K562 (cell line): Measurements from ENCODE around the gene DISP1.

Source experiments
- CXXC5 ChIP-seq: fragments of 250-450 bp; sonication (Bioruptor Pico); IDR thresholded peaks from 2 replicates; pipeline ENCODE4 v1.8.0; 2022; ENCODE audit warnings: inconsistent platforms, mild to moderate bottlenecking, moderate library complexity
- FOXA1 ChIP-seq: fragments of 450-650 bp; IDR thresholded peaks from 2 replicates; pipeline ENCODE4 v1.6.1; 2016; ENCODE audit warnings: mild to moderate bottlenecking, borderline replicate concordance
- GABPA ChIP-seq: fragments of 200-800 bp; sonication (Bioruptor generic); conservative IDR thresholded peaks from 2 replicates; pipeline ENCODE4 v1.6.1; 2016; ENCODE audit warnings: low read depth, missing genetic modification characterization, missing compliant biosample characterization
- MAFK ChIP-seq: IDR thresholded peaks from 2 replicates; pipeline ENCODE4 v1.6.1; 2011; ENCODE audit warnings: low read length, improper control_type of control experiment
- PHF8 ChIP-seq: fragments of 200-600 bp; sonication (generic); IDR thresholded peaks from 2 replicates; pipeline ENCODE4 v1.6.1; 2012; ENCODE audit warnings: mixed run types, mild to moderate bottlenecking, inconsistent platforms, low read length, moderate library complexity, borderline replicate concordance
- POLR2A ChIP-seq: fragments of 450-650 bp; conservative IDR thresholded peaks from 2 replicates; pipeline ENCODE4 v1.6.1; 2016
- SIRT6 ChIP-seq: IDR thresholded peaks from one replicate; pipeline ENCODE4 v1.6.1; 2012; ENCODE audit warnings: low read depth, mild to moderate bottlenecking, control low read depth, inconsistent platforms, low read length, moderate library complexity
- ZNF274 ChIP-seq: IDR thresholded peaks from 2 replicates; pipeline ENCODE4 v1.6.1; 2011; ENCODE audit warnings: low read depth, mild to moderate bottlenecking, low read length, moderate library complexity, borderline replicate concordance
- TF ChIP-seq, protein P1 (sequence below): sonication (generic); formaldehyde crosslinking; IDR thresholded peaks from 2 replicates; pipeline ENCODE4 v1.8.1; 2023; ENCODE audit warnings: mild to moderate bottlenecking, missing genetic modification reagents
- TF ChIP-seq, protein P2 (sequence below), 3 experiments: IDR thresholded peaks in 2 of 3; conservative IDR thresholded peaks in 1 of 3; 2 replicates each; pipeline ENCODE4 v1.5.1; 2011 to 2012; ENCODE audit warnings: low read length in 3 of 3, mild to moderate bottlenecking in 3 of 3, control low read depth in 2 of 3, improper control_type of control experiment in 1 of 3, inconsistent platforms in 1 of 3, low read depth in 1 of 3, mixed read lengths in 1 of 3, moderate library complexity in 1 of 3; ENCODE audit not compliant: insufficient read depth in 2 of 3
- TF ChIP-seq, protein P3 (sequence below): fragments of 200-600 bp; sonication (generic); IDR thresholded peaks from one replicate; pipeline ENCODE4 v1.6.1; 2012; ENCODE audit warnings: mild to moderate bottlenecking, low read depth, low read length, inconsistent platforms
- TF ChIP-seq, protein P4 (sequence below): fragments of 250-450 bp; sonication (Bioruptor Pico); IDR thresholded peaks from 2 replicates; pipeline ENCODE4 v1.4.0; 2020; ENCODE audit warnings: borderline replicate concordance

DNA sequence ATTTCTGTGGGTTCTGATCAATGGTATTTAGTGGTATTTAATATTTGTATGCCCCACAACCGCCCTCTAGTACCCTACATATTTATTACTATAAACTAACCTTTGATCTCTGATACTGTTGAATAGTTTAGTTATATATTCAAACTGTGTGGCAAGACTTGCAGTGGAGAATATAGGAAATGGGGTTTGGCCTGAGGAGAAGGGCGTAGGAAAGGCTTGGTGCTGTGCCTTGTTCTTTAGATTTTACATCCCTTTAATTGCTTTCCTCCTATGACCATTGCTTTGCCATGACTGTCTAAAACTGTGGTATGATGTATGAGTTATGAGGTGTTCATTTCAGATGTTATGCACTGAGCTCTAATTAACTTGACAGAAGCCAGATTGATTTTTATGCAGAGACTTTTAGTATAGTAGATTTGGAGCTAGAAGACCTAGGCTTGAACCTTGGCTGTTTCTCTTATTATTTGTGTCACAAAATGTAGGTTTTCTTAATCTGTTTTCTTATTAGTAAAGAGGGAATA, 18.6 kb downstream of the DISP1 start:
- TF ChIP-seq, protein P1, sequence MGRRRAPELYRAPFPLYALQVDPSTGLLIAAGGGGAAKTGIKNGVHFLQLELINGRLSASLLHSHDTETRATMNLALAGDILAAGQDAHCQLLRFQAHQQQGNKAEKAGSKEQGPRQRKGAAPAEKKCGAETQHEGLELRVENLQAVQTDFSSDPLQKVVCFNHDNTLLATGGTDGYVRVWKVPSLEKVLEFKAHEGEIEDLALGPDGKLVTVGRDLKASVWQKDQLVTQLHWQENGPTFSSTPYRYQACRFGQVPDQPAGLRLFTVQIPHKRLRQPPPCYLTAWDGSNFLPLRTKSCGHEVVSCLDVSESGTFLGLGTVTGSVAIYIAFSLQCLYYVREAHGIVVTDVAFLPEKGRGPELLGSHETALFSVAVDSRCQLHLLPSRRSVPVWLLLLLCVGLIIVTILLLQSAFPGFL (CRISPR knock-in tag): no peak
- TF ChIP-seq, protein P2, sequence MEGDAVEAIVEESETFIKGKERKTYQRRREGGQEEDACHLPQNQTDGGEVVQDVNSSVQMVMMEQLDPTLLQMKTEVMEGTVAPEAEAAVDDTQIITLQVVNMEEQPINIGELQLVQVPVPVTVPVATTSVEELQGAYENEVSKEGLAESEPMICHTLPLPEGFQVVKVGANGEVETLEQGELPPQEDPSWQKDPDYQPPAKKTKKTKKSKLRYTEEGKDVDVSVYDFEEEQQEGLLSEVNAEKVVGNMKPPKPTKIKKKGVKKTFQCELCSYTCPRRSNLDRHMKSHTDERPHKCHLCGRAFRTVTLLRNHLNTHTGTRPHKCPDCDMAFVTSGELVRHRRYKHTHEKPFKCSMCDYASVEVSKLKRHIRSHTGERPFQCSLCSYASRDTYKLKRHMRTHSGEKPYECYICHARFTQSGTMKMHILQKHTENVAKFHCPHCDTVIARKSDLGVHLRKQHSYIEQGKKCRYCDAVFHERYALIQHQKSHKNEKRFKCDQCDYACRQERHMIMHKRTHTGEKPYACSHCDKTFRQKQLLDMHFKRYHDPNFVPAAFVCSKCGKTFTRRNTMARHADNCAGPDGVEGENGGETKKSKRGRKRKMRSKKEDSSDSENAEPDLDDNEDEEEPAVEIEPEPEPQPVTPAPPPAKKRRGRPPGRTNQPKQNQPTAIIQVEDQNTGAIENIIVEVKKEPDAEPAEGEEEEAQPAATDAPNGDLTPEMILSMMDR (IDR thresholded peaks at IDR 0.05 in 2 of 3, conservative IDR thresholded peaks at IDR 0.05 in 1 of 3; ENCODE audit: insufficient read depth in 2 of 3, low read depth in 1 of 3, low read length in 3 of 3): no peak
- TF ChIP-seq GABPA (no peak), MAFK (no peak), FOXA1 (no peak), PHF8 (no peak), CXXC5 (CRISPR knock-in tag) (no peak), ZNF274 (no peak), POLR2A (no peak), SIRT6 (no peak)
- TF ChIP-seq, protein P3, sequence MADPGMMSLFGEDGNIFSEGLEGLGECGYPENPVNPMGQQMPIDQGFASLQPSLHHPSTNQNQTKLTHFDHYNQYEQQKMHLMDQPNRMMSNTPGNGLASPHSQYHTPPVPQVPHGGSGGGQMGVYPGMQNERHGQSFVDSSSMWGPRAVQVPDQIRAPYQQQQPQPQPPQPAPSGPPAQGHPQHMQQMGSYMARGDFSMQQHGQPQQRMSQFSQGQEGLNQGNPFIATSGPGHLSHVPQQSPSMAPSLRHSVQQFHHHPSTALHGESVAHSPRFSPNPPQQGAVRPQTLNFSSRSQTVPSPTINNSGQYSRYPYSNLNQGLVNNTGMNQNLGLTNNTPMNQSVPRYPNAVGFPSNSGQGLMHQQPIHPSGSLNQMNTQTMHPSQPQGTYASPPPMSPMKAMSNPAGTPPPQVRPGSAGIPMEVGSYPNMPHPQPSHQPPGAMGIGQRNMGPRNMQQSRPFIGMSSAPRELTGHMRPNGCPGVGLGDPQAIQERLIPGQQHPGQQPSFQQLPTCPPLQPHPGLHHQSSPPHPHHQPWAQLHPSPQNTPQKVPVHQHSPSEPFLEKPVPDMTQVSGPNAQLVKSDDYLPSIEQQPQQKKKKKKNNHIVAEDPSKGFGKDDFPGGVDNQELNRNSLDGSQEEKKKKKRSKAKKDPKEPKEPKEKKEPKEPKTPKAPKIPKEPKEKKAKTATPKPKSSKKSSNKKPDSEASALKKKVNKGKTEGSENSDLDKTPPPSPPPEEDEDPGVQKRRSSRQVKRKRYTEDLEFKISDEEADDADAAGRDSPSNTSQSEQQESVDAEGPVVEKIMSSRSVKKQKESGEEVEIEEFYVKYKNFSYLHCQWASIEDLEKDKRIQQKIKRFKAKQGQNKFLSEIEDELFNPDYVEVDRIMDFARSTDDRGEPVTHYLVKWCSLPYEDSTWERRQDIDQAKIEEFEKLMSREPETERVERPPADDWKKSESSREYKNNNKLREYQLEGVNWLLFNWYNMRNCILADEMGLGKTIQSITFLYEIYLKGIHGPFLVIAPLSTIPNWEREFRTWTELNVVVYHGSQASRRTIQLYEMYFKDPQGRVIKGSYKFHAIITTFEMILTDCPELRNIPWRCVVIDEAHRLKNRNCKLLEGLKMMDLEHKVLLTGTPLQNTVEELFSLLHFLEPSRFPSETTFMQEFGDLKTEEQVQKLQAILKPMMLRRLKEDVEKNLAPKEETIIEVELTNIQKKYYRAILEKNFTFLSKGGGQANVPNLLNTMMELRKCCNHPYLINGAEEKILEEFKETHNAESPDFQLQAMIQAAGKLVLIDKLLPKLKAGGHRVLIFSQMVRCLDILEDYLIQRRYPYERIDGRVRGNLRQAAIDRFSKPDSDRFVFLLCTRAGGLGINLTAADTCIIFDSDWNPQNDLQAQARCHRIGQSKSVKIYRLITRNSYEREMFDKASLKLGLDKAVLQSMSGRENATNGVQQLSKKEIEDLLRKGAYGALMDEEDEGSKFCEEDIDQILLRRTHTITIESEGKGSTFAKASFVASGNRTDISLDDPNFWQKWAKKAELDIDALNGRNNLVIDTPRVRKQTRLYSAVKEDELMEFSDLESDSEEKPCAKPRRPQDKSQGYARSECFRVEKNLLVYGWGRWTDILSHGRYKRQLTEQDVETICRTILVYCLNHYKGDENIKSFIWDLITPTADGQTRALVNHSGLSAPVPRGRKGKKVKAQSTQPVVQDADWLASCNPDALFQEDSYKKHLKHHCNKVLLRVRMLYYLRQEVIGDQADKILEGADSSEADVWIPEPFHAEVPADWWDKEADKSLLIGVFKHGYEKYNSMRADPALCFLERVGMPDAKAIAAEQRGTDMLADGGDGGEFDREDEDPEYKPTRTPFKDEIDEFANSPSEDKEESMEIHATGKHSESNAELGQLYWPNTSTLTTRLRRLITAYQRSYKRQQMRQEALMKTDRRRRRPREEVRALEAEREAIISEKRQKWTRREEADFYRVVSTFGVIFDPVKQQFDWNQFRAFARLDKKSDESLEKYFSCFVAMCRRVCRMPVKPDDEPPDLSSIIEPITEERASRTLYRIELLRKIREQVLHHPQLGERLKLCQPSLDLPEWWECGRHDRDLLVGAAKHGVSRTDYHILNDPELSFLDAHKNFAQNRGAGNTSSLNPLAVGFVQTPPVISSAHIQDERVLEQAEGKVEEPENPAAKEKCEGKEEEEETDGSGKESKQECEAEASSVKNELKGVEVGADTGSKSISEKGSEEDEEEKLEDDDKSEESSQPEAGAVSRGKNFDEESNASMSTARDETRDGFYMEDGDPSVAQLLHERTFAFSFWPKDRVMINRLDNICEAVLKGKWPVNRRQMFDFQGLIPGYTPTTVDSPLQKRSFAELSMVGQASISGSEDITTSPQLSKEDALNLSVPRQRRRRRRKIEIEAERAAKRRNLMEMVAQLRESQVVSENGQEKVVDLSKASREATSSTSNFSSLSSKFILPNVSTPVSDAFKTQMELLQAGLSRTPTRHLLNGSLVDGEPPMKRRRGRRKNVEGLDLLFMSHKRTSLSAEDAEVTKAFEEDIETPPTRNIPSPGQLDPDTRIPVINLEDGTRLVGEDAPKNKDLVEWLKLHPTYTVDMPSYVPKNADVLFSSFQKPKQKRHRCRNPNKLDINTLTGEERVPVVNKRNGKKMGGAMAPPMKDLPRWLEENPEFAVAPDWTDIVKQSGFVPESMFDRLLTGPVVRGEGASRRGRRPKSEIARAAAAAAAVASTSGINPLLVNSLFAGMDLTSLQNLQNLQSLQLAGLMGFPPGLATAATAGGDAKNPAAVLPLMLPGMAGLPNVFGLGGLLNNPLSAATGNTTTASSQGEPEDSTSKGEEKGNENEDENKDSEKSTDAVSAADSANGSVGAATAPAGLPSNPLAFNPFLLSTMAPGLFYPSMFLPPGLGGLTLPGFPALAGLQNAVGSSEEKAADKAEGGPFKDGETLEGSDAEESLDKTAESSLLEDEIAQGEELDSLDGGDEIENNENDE: no peak
- TF ChIP-seq, protein P4, sequence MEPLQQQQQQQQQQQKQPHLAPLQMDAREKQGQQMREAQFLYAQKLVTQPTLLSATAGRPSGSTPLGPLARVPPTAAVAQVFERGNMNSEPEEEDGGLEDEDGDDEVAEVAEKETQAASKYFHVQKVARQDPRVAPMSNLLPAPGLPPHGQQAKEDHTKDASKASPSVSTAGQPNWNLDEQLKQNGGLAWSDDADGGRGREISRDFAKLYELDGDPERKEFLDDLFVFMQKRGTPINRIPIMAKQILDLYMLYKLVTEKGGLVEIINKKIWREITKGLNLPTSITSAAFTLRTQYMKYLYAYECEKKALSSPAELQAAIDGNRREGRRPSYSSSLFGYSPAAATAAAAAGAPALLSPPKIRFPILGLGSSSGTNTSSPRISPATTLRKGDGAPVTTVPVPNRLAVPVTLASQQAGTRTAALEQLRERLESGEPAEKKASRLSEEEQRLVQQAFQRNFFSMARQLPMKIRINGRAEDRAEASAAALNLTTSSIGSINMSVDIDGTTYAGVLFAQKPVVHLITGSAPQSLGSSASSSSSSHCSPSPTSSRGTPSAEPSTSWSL: no peak
